GM18526 (cell line): ENCODE results near the gene CDK5R1.

ENCODE experiments used
- POLR2A ChIP-seq: IDR thresholded peaks from 3 replicates; pipeline ENCODE4 v1.6.1; 2011; ENCODE audit not compliant: insufficient read length; ENCODE audit errors: extremely low read depth

CDK5R1 gene

GRCh38 chr17:32487473-32488176, 832 bp downstream of the CDK5R1 start:
- TF ChIP-seq POLR2A = no peak

DNA sequence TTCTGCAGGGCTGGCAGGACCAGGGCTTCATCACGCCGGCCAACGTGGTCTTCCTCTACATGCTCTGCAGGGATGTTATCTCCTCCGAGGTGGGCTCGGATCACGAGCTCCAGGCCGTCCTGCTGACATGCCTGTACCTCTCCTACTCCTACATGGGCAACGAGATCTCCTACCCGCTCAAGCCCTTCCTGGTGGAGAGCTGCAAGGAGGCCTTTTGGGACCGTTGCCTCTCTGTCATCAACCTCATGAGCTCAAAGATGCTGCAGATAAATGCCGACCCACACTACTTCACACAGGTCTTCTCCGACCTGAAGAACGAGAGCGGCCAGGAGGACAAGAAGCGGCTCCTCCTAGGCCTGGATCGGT, 1.4 kb downstream of the CDK5R1 start:
- TF ChIP-seq POLR2A = no peak

GRCh38 chr17:32488604-32489180, 1.9 kb downstream of the CDK5R1 start:
- no peak for TF ChIP-seq POLR2A

GRCh38 chr17:32489320-32490100, 2.7 kb downstream of the CDK5R1 start:
- no peak for TF ChIP-seq POLR2A

- no peak for TF ChIP-seq POLR2A
Observed at GRCh38 chr17:32490101-32490482, 3.3 kb downstream of the CDK5R1 start.

- no peak for TF ChIP-seq POLR2A
Observed at GRCh38 chr17:32491371-32492263, 4.8 kb downstream of the CDK5R1 start.

DNA sequence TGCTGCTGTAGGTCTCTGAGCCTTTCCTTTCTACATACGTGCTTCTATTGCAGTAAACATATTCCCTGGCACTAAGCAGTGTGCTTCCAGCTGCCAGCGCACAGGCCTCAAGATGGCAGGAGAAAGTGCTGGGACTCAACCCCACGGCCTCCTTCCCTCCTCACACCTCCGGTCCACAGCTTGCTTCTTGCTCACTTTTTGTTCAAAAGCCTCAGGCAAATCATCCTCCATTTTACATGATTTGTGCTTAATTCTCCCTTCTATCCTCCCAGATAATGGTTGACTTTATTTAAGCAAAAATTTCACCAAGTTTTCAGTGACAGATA, 5.4 kb downstream of the CDK5R1 start:
- no peak for TF ChIP-seq POLR2A

DNA sequence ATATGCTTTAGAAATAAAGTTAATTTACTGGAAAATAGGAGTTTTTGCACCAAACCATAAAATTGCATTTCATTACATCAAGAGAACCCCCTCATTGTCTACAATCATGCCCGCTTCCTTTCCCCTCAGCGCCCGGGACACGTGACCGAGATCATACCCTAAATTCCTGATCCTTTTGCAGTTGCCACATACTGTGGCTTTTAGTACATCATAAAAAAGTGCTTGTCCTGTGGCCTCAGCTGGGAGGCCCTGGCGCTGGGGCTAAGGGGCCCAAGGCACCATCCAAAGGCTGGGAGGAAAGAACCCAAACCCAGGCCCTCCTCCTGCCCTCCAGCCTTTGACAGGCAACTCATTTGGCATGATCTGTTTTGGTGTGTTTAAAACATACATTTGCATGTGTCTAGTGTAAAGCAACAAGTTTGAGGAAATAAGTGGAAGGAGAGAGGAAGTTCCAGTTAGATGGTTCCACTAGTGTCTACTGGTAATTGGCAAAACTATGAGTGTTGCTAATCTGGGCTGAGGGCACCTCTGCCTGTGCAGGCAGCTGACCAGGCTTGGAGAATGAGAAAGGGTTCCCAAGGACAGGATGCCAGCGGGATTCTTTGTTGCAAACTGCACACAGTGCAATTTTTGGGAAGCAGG, 6.0 kb downstream of the CDK5R1 start:
- no peak for TF ChIP-seq POLR2A

- no peak for TF ChIP-seq POLR2A
Observed at GRCh38 chr17:32493571-32493970, 6.8 kb downstream of the CDK5R1 start.

GRCh38 chr17:32493976-32494513, 7.3 kb downstream of the CDK5R1 start:
- no peak for TF ChIP-seq POLR2A

DNA sequence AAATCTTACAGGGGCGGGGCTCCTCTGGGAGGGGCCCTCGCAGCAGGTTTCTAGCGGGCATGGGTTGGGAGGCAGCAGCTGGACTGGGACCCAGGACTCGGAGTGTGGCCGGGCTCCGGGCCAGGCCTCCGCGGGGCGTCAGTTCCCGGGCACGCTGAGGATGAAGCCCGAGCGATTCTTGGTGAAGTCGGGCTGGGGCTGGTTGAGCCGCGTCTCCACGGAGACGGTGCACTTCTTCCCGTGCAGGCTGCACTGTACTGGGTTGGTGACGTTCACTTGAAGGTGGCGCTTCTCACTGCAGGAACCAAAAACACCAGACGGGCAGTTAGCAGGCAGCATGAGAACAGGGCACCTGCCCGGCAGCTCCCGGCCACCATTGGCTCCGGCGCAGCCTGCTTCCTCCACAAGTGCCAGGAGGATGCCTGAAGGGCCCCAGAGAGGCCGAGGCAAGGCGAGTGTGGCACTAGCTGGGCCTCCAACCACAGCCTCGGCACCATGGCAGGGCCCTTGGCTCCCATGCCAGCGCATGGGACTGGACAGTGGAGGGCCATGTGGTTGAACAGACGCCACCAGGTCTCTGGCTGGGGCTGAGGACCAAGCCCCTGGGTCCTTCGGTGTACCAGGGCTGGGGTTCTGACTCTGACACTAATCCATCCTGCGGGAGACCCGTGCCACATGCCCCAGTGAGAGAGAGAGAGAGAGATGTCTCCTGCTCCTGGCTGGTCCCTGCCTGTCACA, 8.0 kb downstream of the CDK5R1 start:
- no peak for TF ChIP-seq POLR2A

DNA sequence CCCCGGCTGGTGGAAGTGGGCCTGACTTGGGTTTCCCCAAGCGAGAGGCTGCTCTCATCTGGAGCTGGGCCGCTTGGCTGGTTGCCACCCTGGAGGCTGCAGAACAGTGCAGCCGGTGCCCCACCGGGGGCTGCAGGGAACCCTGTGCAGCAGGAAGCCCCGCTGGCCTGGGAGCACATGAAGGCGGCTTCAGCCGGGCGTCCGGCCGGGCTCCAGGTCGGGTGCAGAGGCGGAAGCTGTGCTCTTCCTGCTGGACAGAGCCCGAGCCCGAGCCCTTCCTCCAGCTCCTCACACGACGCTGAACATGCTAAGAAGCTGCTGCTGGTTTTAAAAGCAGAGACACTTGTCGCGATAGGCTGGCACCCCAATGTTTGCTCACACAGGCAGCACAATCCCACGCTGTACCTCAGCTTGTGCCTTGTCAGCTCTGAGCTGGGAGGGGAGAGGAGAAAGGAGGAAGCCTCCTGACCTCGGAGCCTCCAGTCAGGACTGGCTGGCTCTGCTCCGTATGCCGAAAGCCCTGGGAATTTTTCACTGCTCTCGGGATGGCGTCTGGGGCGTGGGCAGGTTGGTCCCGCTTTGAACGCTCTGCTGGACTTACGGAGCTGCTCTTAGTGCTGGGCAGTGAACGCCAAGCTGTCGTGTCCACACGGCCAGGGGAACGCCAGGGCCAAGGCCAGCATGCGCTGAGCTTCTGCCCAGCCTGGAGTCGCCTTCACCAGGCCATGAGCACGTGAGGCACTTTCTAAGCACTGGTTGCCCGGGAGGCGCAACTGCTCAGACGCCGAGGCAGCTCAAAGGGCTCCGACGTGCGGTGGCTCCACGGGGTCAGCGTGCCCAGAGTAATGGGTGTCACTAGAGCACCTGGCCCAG, 8.8 kb downstream of the CDK5R1 start:
- no peak for TF ChIP-seq POLR2A

DNA sequence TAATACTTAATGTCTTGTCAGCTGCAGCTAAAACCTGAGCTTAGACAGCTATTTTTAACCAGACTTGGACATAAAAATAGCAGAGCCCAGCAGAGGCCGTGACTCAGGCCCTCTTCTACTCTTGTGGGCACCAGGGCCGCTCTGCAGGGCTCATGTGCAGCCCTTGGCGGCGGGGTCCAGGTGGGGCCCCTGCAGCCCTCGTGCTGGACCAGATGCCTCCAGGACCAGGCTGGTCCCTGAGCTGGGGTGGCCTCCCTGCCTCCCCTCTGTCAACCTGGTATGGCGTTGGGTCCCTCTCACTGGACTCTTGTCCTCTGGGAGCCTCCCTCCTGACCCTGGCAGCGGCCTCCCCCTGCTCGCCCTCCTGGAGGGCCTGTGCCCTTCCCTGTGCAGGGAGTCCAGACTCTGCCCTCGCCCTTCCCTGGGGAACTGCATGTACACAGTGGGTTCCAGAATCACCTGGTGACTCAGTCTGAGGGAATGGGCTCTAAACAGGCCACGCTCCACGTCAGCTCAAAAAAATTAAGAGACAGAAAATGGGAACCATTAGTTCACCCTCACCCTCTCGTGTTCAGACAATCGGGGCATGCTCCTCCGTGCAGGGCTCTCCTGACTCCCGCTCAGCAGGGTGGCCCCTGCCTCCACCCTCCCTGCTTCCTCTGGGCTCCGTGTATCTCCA, 9.7 kb downstream of the CDK5R1 start:
- no peak for TF ChIP-seq POLR2A
